HCT116 (cell line): ENCODE results near the gene PLEKHJ1. TPM values are rescaled to one million over a fixed set of nuclear protein-coding genes. Genes with fewer than 3 reads are reported as not detected.

ENCODE experiments used
- ATAC-seq: fragments of 200-7000 bp; cut with Tn5 transposase; 2 replicates; pipeline ENCODE4 v1.9.1; 2020; ENCODE audit warnings: mild to moderate bottlenecking, moderate library complexity
- BruUV-seq: library from RNA; stranded (reverse); fragments of 400-500 nt; replicated peaks from 2 replicates; lab custom pipeline; 2021; lab: Mats Ljungman, UMichigan
- CTCF ChIA-PET: fragments of 300-600 bp; sonication (Branson Sonifier 250); formaldehyde crosslinking; loops from one replicate; lab custom pipeline; 2021; ENCODE audit warnings: antibody characterized with exemption; lab: Charles Lee
- POLR2A ChIA-PET: fragments of 300-600, 350-600 bp; sonication (Branson Sonifier 250); formaldehyde crosslinking; loops from one replicate; lab custom pipeline; 2021; ENCODE audit warnings: antibody characterized with exemption; lab: Charles Lee
- RAD21 ChIA-PET, 2 experiments: fragments of 300-600 bp; sonication (Branson Sonifier 250); formaldehyde crosslinking; loops; one replicate each; lab custom pipeline; 2023; ENCODE audit warnings: low total read pairs in 2 of 2; ENCODE audit not compliant: uncharacterized antibody in 2 of 2, unreplicated experiment in 2 of 2, low non-redundant PET in 1 of 2; lab: Charles Lee
- DNase-seq: peaks from one replicate; pipeline ENCODE4 v3.0.0-alpha.2; 2010; ENCODE audit warnings: low read depth, low spot score
- H2AFZ ChIP-seq: fragments of 200-600 bp; shearing (Covaris generic), sonication (generic); 2 replicates; pipeline ENCODE4 v1.6.1; 2017; ENCODE audit warnings: low read depth, mixed run types, mixed read lengths, antibody characterized with exemption, low read length; ENCODE audit not compliant: poor library complexity, severe bottlenecking
- H3K27ac ChIP-seq: 2 replicates; pipeline ENCODE4 v1.5.1; 2012; ENCODE audit warnings: low read depth, low read length
- H3K27me3 ChIP-seq: fragments of 200-600 bp; sonication (generic); 2 replicates; pipeline ENCODE4 v1.6.1; 2016; ENCODE audit warnings: mixed run types, low read length, mixed read lengths; ENCODE audit not compliant: insufficient read depth
- H3K36me3 ChIP-seq, 2 experiments: fragments of 200-500 bp in 1 of 2; fragments of 200-600 bp in 1 of 2; sonication (Bioruptor generic) in 1 of 2; sonication (generic) in 1 of 2; 2 replicates each; pipeline versions ENCODE4 v1.5.1 to v1.6.1; 2014 to 2016; ENCODE audit warnings: low read length in 2 of 2, inconsistent platforms in 1 of 2, mixed read lengths in 1 of 2, mixed run types in 1 of 2; ENCODE audit not compliant: insufficient read depth in 2 of 2, control insufficient read depth in 1 of 2
- H3K4me1 ChIP-seq, 2 experiments: fragments of 200-600 bp in 1 of 2; sonication (generic) in 1 of 2; 2 replicates each; pipeline versions ENCODE4 v1.5.1 to v1.6.1; 2012 to 2017; ENCODE audit warnings: low read length in 2 of 2, inconsistent platforms in 1 of 2, mild to moderate bottlenecking in 1 of 2, mixed read lengths in 1 of 2, mixed run types in 1 of 2, moderate library complexity in 1 of 2; ENCODE audit not compliant: insufficient read depth in 2 of 2, control insufficient read depth in 1 of 2
- H3K4me2 ChIP-seq: fragments of 200-600 bp; sonication (generic); 2 replicates; pipeline ENCODE4 v1.6.1; 2017; ENCODE audit warnings: mixed run types, low read length, mixed read lengths
- H3K4me3 ChIP-seq, 2 experiments: fragments of 200-600 bp in 1 of 2; sonication (generic) in 1 of 2; replicated peaks in 1 of 2; 2 replicates each; pipeline ENCODE4 v1.5.1; 2011 to 2016; ENCODE audit warnings: low read length in 2 of 2, control low read depth in 1 of 2, low read depth in 1 of 2, mild to moderate bottlenecking in 1 of 2, mixed read lengths in 1 of 2, mixed run types in 1 of 2
- H3K79me2 ChIP-seq: fragments of 200-600 bp; sonication (generic); 2 replicates; pipeline ENCODE4 v1.6.1; 2017; ENCODE audit warnings: mild to moderate bottlenecking, mixed run types, low read length, moderate library complexity, mixed read lengths; ENCODE audit not compliant: insufficient read depth
- H3K9ac ChIP-seq: fragments of 200-600 bp; sonication (generic); 2 replicates; pipeline ENCODE4 v1.6.1; 2016; ENCODE audit warnings: low read length, mixed read lengths
- H3K9me2 ChIP-seq: fragments of 200-600 bp; sonication (generic), shearing (Covaris generic); 2 replicates; pipeline ENCODE4 v1.6.1; 2017; ENCODE audit warnings: mixed run types, mild to moderate bottlenecking, moderate library complexity; ENCODE audit not compliant: insufficient read depth
- H3K9me3 ChIP-seq, 2 experiments: fragments of 200-500 bp in 1 of 2; fragments of 200-600 bp in 1 of 2; sonication (Bioruptor generic) in 1 of 2; sonication (generic) in 1 of 2; 2 replicates each; pipeline ENCODE4 v1.6.1; 2014 to 2017; ENCODE audit warnings: low read length in 2 of 2, mixed read lengths in 2 of 2, inconsistent platforms in 1 of 2, low read depth in 1 of 2, mild to moderate bottlenecking in 1 of 2, mixed run types in 1 of 2, moderate library complexity in 1 of 2; ENCODE audit not compliant: control insufficient read depth in 1 of 2, insufficient read depth in 1 of 2
- H4K20me1 ChIP-seq: fragments of 200-600 bp; sonication (generic), shearing (Covaris generic); 2 replicates; pipeline ENCODE4 v1.6.1; 2017; ENCODE audit warnings: mixed run types, mild to moderate bottlenecking, moderate library complexity; ENCODE audit not compliant: insufficient read depth
- ATF3 ChIP-seq: IDR thresholded peaks from 2 replicates; pipeline ENCODE4 v1.6.1; 2012
- EGR1 ChIP-seq: IDR thresholded peaks from 2 replicates; pipeline ENCODE4 v1.6.1; 2012; ENCODE audit warnings: low read depth
- EZH2 ChIP-seq: fragments of 200-600 bp; sonication (generic); IDR thresholded peaks from 2 replicates; pipeline ENCODE4 v1.6.1; 2017; ENCODE audit warnings: antibody characterized with exemption, mixed run types
- EZH2phosphoT487 ChIP-seq: fragments of 200-600 bp; IDR thresholded peaks from 2 replicates; pipeline ENCODE4 v1.6.1; 2018; ENCODE audit warnings: antibody characterized with exemption, borderline replicate concordance
- FOSL1 ChIP-seq: IDR thresholded peaks from 2 replicates; pipeline ENCODE4 v1.6.1; 2012; ENCODE audit warnings: low read depth
- POLR2AphosphoS5 ChIP-seq: IDR thresholded peaks from 2 replicates; pipeline ENCODE4 v1.6.1; 2011; ENCODE audit warnings: mild to moderate bottlenecking, low read depth, low read length, moderate library complexity
- REST ChIP-seq: IDR thresholded peaks from 2 replicates; pipeline ENCODE4 v1.6.1; 2012; ENCODE audit warnings: low read depth
- SRF ChIP-seq: IDR thresholded peaks from 2 replicates; pipeline ENCODE4 v1.6.1; 2012; ENCODE audit warnings: low read depth
- ZFX ChIP-seq: fragments of 450-650 bp; IDR thresholded peaks from 2 replicates; pipeline ENCODE4 v1.6.1; 2017
- intact Hi-C: fragments of 100-400 bp; cut with micrococcal nuclease; formaldehyde crosslinking; loops from 2 replicates; pipeline ENCODE4 v1.10.0; 2022
- total RNA-seq: library from RNA; stranded (reverse); gene quantifications from one replicate; pipeline ENCODE4 v1.2.1, GENCODE V29; 2021; ENCODE audit not compliant: unreplicated experiment
- TF ChIP-seq, protein P1 (sequence below): IDR thresholded peaks from 2 replicates; pipeline ENCODE4 v1.6.1; 2012
- TF ChIP-seq, protein P2 (sequence below), 3 experiments: fragments of 200-600 bp in 1 of 3; sonication (generic) in 1 of 3; IDR thresholded peaks in 2 of 3; conservative IDR thresholded peaks in 1 of 3; 2 replicates each; pipeline ENCODE4 v1.5.1; 2012 to 2017; ENCODE audit warnings: low read depth in 2 of 3, low read length in 2 of 3, antibody characterized with exemption in 1 of 3, borderline replicate concordance in 1 of 3, control low read depth in 1 of 3, mild to moderate bottlenecking in 1 of 3, mixed read lengths in 1 of 3, mixed run types in 1 of 3, moderate library complexity in 1 of 3; ENCODE audit not compliant: insufficient read depth in 1 of 3

The PLEKHJ1 gene
- total RNA-seq, 1 experiment from 2014 or later: 88.2 TPM

DNA sequence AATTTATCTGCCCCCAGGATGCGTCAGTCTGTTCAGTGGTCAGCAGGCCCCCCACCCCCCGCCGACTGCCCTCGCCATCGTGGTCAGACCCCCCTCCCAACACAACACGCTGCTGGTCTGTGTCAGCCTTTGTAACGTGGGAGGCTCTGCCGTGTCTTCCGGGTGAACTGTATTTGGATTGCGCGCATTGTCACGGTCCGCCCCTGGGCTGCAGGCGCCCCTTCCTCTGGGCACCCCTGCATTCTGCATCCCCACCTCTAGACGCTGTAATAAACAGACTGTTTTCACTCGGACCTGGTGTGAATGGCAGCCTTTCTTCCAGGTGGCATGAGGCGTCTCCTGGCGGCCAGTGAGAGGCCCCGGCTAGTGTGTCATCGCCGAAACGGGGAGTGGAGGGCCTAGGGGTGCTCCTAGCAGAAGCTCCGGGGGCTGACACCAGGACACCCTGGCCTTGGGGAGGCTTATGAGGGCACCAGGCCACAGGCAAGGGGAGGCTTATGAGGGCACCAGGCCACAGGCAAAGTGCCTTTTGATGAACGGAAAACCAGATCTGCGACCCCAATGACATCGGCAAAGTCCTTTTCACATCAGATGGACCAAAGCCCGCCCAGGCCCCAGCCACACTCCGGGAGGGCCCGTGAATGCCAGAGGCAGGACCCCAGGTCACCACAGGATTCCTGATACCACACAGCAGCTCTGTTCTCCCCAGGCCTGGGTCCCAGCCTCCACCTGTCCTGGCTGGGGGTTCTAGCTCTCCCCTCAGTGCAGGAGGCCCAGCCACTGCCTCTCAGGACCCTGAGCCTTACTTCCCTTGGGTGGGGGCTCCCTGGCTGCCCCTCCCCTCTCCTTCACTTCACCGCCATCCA, 3.6 kb downstream of the PLEKHJ1 start:
- Histone ChIP-seq H3K36me3 (peaks cover 5 to 20% of the 10 kb centered on the region in 2 experiments; a peak in 2 of 4 replicates), H3K4me2 (no peak overlapping the region), H3K4me3 (no peak overlapping the region), H3K9ac (no peak overlapping the region), H3K27ac (peak overlapping the region; percentile 35; the same call in 1 of the 2 replicates), H4K20me1 (no peaks in the 10 kb centered on the region; the same call in 1 of the 2 replicates), H3K9me2 (no peaks in the 10 kb centered on the region), H3K79me2 (peaks cover 43% of the 10 kb centered on the region)
- no TSS peak for BruUV-seq
- ChIA-PET POLR2A (no interaction called here), CTCF (no interaction called here), RAD21 (no interaction called here)
- ATAC-seq (no peak), DNase-seq (no peak)
- intact Hi-C loops: no loop called here
- TF ChIP-seq POLR2AphosphoS5: 0 out of 2 replicates have a peak, but pooled peaks have one; percentile 2
- TF ChIP-seq EZH2: no peak
- TF ChIP-seq, protein P1, sequence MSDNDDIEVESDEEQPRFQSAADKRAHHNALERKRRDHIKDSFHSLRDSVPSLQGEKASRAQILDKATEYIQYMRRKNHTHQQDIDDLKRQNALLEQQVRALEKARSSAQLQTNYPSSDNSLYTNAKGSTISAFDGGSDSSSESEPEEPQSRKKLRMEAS: peak; percentile 21; the same call in 1 of the 2 replicates
- TF ChIP-seq, all 23 proteins: peak for 2
- no peaks in the 10 kb centered on the region for H3K27me3 ChIP-seq
- no peak overlapping the region for H2AFZ ChIP-seq
- H3K9me3 ChIP-seq: no peaks in the 10 kb centered on the region
- H3K4me1 ChIP-seq: peaks cover 3 to 19% of the 10 kb centered on the region in 2 experiments; a peak in 2 of 4 replicates

DNA sequence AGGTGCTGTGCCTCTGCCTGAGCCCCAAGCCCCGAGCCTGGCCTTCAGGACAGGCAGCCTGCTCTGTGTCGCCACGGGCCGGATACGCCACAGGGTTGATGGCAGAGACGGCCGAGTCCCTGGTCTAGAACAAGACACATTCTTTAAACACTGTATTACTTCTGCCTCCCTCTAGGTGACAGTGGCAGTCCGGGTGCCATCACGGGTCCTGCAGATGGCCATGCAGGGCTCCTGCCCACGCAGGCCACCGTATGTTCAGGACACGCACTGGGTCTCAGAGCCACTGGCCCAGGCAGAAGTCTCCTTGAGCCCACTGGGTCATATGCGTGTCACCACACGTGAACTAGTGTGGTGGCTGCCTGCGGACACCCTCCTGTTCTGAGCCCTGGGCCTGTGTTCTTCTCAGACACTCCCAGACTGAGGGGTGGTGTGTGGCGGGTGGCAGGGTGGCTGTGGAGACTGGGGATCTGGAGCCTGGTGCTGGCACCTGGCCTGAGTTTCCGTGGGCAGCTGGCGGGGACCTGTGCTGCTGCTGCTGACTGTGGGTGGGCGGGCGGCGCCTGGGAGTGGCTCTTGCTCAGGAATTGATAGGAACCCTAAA, 4.4 kb downstream of the PLEKHJ1 start:
- no peak overlapping the region for H3K4me3 ChIP-seq
- H3K9me2 ChIP-seq: no peaks in the 10 kb centered on the region
- intact Hi-C loops: no loop called here
- no peak overlapping the region for H3K4me2 ChIP-seq
- DNase-seq: no peak
- peak overlapping the region; percentile 42; the same call in 1 of the 2 replicates for H3K27ac ChIP-seq
- H3K4me1 ChIP-seq: peaks cover 3 to 17% of the 10 kb centered on the region in 2 experiments; a peak in 2 of 4 replicates
- no peaks in the 10 kb centered on the region for H3K9me3 ChIP-seq
- H3K36me3 ChIP-seq: peaks cover 5 to 20% of the 10 kb centered on the region in 2 experiments; a peak in 2 of 4 replicates
- no peak overlapping the region for H3K9ac ChIP-seq
- H4K20me1 ChIP-seq: no peaks in the 10 kb centered on the region; the same call in 1 of the 2 replicates
- no peaks in the 10 kb centered on the region for H3K27me3 ChIP-seq
- peaks cover 35% of the 10 kb centered on the region for H3K79me2 ChIP-seq
- ChIA-PET RAD21 (no interaction called here), CTCF (interaction anchor here (1.1 kb wide), 1 partner anchor 405 kb away, joined by 3 read pairs; no protein-coding TSS in a partner anchor), POLR2A (no interaction called here)
- no TSS peak for BruUV-seq
- ATAC-seq: peak; percentile 41
- no peak overlapping the region for H2AFZ ChIP-seq
- TF ChIP-seq EZH2phosphoT487 (no peak), ZFX (no peak), ATF3 (no peak), REST (no peak), EGR1 (no peak), SRF (no peak), FOSL1 (no peak)
- TF ChIP-seq, protein P2, sequence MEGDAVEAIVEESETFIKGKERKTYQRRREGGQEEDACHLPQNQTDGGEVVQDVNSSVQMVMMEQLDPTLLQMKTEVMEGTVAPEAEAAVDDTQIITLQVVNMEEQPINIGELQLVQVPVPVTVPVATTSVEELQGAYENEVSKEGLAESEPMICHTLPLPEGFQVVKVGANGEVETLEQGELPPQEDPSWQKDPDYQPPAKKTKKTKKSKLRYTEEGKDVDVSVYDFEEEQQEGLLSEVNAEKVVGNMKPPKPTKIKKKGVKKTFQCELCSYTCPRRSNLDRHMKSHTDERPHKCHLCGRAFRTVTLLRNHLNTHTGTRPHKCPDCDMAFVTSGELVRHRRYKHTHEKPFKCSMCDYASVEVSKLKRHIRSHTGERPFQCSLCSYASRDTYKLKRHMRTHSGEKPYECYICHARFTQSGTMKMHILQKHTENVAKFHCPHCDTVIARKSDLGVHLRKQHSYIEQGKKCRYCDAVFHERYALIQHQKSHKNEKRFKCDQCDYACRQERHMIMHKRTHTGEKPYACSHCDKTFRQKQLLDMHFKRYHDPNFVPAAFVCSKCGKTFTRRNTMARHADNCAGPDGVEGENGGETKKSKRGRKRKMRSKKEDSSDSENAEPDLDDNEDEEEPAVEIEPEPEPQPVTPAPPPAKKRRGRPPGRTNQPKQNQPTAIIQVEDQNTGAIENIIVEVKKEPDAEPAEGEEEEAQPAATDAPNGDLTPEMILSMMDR (IDR thresholded peaks at IDR 0.05 in 2 of 3, conservative IDR thresholded peaks at IDR 0.05 in 1 of 3; ENCODE audit: borderline replicate concordance in 1 of 3, insufficient read depth in 1 of 3, low read depth in 2 of 3, low read length in 2 of 3): peak in 2 of 3 experiments; percentile 20 to 25; a peak in 3 of 6 replicates
